Neural progenitor cell (in vitro differentiated cells): ENCODE data around the gene GLIS1.

Experiments
- EZH2 ChIP-seq: fragments of 200-600 bp; sonication (generic); IDR thresholded peaks from 2 replicates; pipeline ENCODE4 v1.6.1; 2017; ENCODE audit warnings: antibody characterized with exemption, mild to moderate bottlenecking, moderate library complexity
- EZH2phosphoT487 ChIP-seq: fragments of 200-600 bp; sonication (generic); IDR thresholded peaks from 2 replicates; pipeline ENCODE4 v1.6.1; 2017; ENCODE audit warnings: antibody characterized with exemption
- TF ChIP-seq, protein P1 (sequence below): fragments of 200-600 bp; sonication (generic); IDR thresholded peaks from 2 replicates; pipeline ENCODE4 v1.5.1; 2017; ENCODE audit warnings: antibody characterized with exemption, mild to moderate bottlenecking

DNA sequence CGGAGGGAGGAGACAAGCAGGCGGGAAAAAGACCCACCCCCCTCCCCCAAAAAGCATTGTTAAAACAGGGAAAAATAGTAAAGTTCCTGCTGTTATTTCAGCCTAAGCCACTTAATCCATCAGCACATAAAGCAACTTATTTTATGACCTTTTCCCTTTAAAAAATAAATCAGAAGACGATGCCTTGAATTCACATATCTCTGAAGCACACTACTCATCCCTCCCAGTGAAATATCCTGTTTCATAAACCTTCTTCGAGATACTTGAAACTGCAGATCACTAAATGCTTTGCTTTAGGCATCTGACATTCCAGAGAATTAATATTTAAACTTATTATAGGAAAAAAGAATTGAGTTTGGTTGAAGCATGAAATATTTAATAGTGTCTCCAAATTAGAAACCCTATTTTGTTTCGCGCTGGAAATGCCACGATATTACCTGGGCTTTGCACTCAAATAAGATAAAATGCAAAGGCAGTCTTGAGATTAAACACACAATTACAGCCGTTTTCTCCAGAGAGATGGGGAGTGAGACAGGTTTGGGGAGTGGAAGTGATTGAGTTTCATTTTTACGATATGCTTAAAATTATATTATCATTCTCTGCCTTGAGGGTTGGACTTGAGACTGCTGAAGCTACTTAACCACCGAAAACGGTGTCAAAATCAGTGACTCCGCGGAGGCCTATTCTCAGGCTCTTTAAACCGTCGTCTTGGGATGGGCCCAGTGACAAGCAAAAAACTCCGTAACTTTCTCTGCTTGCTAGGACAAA, 9.3 kb downstream of the GLIS1 start:
- TF ChIP-seq EZH2 (no peak), EZH2phosphoT487 (no peak)
- TF ChIP-seq, protein P1, sequence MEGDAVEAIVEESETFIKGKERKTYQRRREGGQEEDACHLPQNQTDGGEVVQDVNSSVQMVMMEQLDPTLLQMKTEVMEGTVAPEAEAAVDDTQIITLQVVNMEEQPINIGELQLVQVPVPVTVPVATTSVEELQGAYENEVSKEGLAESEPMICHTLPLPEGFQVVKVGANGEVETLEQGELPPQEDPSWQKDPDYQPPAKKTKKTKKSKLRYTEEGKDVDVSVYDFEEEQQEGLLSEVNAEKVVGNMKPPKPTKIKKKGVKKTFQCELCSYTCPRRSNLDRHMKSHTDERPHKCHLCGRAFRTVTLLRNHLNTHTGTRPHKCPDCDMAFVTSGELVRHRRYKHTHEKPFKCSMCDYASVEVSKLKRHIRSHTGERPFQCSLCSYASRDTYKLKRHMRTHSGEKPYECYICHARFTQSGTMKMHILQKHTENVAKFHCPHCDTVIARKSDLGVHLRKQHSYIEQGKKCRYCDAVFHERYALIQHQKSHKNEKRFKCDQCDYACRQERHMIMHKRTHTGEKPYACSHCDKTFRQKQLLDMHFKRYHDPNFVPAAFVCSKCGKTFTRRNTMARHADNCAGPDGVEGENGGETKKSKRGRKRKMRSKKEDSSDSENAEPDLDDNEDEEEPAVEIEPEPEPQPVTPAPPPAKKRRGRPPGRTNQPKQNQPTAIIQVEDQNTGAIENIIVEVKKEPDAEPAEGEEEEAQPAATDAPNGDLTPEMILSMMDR = no peak
